ENCODE measurements around the gene KLF15.

KLF15 gene

GRCh38 chr3:126357295-126358037 lies at the start of gene KLF15:
Gene KLF15 (minus strand): TSS chr3:126357408. CDS start chr3:126352922, 4,486 bp downstream.
- DNase-seq: peak; percentile 25

- no peak for DNase-seq
Measured at GRCh38 chr3:126406389-126407296, 49.4 kb upstream of the KLF15 start.

- DNase-seq: no peak
Measured at GRCh38 chr3:126402666-126403302, 45.6 kb upstream of the KLF15 start.

GRCh38 chr3:126402178-126402577 lies 45.0 kb upstream of the KLF15 start:
- no peak for DNase-seq

GRCh38 chr3:126401611-126402160 lies 44.5 kb upstream of the KLF15 start:
- DNase-seq: no peak

GRCh38 chr3:126399756-126400155 lies 42.5 kb upstream of the KLF15 start:
- no peak for DNase-seq

GRCh38 chr3:126399351-126399735 lies 42.1 kb upstream of the KLF15 start:
- no peak for DNase-seq

- no peak for DNase-seq
Measured at GRCh38 chr3:126398423-126399350, 41.5 kb upstream of the KLF15 start.

GRCh38 chr3:126397610-126398422 lies 40.6 kb upstream of the KLF15 start:
- no peak for DNase-seq

- no peak for DNase-seq
Measured at GRCh38 chr3:126396536-126396935, 39.3 kb upstream of the KLF15 start.

- no peak for DNase-seq
Measured at GRCh38 chr3:126395846-126396513, 38.8 kb upstream of the KLF15 start.

- DNase-seq: no peak
Measured at GRCh38 chr3:126394977-126395321, 37.7 kb upstream of the KLF15 start.

- no peak for DNase-seq
Measured at GRCh38 chr3:126394179-126394976, 37.2 kb upstream of the KLF15 start, which contains the start of gene CFAP100. Gene CFAP100 (plus strand): TSS chr3:126394909. CDS start chr3:126396001, 1,092 bp downstream.

GRCh38 chr3:126393563-126393962 lies 36.4 kb upstream of the KLF15 start:
- no peak for DNase-seq

- DNase-seq: no peak
Measured at GRCh38 chr3:126392246-126392645, 35.0 kb upstream of the KLF15 start.

- no peak for DNase-seq
Measured at GRCh38 chr3:126391631-126392030, 34.4 kb upstream of the KLF15 start.

- no peak for DNase-seq
Measured at GRCh38 chr3:126390751-126391150, 33.5 kb upstream of the KLF15 start.

- DNase-seq: no peak
Measured at GRCh38 chr3:126390201-126390600, 33.0 kb upstream of the KLF15 start.

GRCh38 chr3:126389794-126390146 lies 32.6 kb upstream of the KLF15 start:
- no peak for DNase-seq

Measured in NCI-H748 treated with DMSO at 0.1 percent for 48 hours (cell line).